ENCODE results near the gene RNLS.

Gene RNLS

DNA sequence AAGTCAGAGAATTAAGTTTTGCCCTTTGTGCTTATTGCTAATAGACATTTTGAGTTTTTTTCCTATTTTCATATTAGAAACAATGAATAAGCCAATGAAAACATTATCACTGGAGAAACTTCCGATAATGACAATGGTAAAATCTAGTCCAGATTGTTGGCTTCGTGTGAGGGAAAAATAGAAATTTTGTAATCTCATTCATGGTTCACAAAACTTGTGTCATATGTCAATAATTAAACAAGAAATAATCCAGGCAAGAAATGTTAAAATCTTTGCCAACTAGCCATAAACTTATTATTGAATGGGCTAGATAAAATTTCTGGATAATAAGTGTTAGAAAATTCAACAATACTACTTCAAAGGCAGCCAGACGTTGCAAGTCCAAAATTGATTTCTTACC, 36.6 kb downstream of the RNLS start:
- DNase-seq = no peak

- no peak for DNase-seq
These were observed 37.8 kb downstream of the RNLS start for GRCh38 chr10:88545359-88545758.

DNA sequence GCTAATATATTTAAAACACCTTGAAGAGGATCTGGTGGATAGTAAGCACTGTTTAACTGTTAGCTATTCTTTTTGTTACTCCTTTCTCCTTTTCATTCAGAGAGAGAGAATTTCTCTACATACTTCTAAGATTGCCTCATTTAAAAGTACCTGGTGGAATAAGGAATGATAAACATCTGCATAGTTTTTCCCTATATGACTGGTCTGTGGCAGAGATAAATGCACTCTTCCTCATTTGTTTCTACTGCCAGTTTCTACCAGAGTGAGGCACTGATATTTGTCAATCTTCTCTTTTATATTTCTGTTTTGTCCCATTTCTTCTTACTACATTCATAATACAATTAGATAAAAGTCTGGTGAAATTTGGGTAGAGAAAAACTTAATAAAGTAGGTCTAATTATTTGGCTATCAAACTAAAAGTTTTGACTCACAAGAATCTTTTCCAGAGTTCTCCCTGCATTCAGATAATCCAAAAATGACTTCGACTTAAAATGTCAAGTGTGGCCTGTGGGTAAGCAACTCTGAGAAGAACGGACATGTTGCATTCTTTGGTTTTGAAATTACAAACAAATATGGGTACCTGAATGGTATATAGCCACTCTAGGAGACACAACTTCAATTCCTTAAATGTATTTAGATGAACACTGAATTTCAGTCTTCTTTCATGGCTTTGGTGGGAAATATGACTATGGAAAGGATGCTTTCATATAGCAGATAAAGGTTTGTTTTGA, 38.8 kb downstream of the RNLS start:
- no peak for DNase-seq

DNA sequence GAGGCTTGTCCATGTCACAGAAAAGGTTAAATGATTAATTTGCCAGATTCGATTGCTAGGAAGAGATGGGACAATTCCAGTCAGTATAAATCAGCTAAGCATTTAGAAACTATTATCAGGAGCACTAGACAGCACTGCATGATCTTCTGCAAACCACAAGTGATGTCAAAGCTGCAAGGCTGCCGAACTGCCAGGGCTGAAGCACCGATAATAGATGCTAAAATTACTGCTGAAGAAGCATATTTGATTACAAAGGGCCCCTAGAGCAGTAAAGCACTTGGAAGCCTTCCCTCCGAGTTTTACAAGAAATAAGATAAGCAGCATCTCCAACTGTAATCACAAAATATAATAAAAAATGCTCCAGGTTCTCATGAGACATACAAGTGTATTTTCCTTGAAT, 40.6 kb downstream of the RNLS start:
- no peak for DNase-seq

- DNase-seq = no peak
These were observed 41.9 kb downstream of the RNLS start for GRCh38 chr10:88541116-88541626.

GRCh38 chr10:88540351-88540750, 42.8 kb downstream of the RNLS start:
- no peak for DNase-seq

DNA sequence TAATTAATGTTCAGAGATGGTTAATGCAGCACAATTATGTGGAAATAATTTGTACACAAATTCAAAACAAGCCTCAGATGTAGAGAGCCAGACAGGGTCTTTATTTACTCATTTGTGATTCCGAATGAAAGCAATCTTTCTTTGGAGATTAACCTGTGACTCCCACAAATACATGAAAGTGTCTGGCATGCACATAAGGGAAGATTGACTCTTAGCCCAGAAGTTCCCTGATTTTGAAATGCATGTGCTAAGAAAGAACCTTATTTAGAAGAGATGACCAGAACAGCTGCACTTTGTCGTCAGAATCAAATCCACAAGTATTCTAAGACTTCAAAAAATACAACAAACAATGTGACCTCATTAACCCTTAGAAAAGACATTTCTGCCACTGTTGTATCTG, 45.1 kb downstream of the RNLS start:
- no peak for DNase-seq

- no peak for DNase-seq
These were observed 45.8 kb downstream of the RNLS start for GRCh38 chr10:88537322-88537721.

DNA sequence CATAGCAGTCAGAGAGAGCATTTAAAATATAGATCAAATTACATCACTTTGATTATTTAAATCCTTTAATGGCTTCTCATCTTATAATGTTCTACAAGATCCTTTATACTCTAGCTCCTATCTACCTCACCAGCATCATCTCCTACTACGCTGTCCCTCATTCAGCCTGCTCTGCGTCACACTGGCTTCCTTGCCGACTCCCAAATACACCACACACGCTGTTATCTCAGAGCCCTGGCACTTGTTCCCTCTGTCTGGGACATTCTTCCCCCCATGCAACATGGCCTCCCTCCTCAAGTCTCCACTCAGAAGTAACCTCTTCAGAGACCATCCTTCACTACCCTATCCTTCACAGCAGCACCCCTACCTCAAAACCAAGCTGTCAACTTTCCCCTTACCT, 46.7 kb downstream of the RNLS start:
- DNase-seq = no peak

- DNase-seq = no peak
These were observed 48.9 kb downstream of the RNLS start for GRCh38 chr10:88534072-88534665.

- DNase-seq = no peak
These were observed 51.6 kb downstream of the RNLS start for GRCh38 chr10:88531392-88532052.

GRCh38 chr10:88530629-88531391, 52.3 kb downstream of the RNLS start:
- no peak for DNase-seq

DNA sequence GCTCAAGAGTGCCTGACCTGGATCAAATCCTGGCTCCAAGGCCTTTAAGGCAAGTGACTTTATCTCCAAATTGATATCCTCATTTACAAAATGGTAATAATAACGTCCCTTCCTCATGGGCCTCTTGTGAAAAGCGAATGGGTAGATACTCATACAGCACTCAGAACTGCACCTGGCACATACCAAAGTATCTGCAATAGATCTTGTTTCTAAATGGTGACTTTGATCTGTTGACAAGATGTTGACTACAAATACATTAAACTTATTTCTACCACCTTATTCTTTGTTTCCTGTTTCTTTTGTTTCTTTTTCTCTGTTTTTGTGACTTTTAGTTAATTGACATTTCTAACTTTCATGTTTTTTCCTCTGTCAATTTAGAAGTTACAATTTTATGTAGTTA, 53.0 kb downstream of the RNLS start:
- no peak for DNase-seq

DNA sequence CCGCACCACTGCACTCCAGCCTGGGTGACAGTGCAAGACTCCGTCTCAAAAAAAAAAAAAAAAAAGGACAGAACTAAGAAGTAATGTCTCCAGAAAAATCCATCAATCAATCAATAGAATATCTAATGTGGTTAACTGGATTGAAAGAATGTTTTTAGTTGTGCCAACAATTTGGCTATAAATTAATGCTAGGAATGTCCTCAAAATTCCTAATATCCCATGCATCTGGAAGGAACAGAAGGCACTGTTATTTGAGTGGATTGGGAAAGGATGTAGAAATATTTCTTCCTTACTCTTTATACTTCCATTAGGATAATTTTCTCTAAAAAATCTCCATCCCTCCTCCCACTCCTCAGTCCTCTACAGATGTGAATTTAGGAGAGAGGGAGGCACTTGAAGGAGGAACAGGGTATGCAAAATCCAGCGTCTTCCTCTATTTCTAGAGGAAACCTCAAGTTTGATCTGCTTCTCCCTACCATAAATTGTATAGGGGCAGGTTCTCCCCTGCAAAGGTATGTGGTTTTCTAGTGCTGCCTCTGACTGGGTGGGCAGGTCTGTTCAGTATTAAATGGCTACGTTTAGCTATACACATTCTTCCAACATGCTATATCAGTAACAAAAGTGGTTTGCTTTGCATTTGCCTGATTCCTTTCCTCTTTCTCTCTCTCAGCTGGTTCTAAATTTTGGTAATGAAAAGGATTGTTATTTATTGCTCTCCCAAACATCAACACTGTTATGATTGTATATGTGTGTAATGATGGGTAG, 54.1 kb downstream of the RNLS start:
- DNase-seq = no peak

- no peak for DNase-seq
These were observed 54.9 kb downstream of the RNLS start for GRCh38 chr10:88528201-88528600.

DNA sequence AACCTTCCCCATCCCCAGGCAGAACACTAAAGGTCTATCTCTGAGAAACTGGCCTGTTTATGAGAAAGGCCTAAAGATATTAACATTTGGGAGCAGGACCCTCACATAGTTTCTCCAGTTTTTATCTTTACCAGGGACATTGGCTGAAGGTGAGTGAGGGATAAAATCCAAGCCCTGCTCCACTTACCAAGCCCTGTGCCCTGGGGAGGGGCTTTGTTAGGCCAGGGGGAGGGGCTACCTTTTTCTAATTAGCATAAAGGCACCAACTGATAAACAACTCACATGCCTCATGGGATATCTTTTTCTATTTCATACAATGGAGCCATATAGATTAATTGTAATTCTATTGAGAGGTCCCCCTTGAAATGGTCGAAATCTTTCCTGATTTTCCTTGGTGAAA, 55.9 kb downstream of the RNLS start:
- DNase-seq = no peak

- no peak for DNase-seq
These were observed 56.5 kb downstream of the RNLS start for GRCh38 chr10:88526501-88527105.

- no peak for DNase-seq
These were observed 57.6 kb downstream of the RNLS start for GRCh38 chr10:88525371-88526069.

DNA sequence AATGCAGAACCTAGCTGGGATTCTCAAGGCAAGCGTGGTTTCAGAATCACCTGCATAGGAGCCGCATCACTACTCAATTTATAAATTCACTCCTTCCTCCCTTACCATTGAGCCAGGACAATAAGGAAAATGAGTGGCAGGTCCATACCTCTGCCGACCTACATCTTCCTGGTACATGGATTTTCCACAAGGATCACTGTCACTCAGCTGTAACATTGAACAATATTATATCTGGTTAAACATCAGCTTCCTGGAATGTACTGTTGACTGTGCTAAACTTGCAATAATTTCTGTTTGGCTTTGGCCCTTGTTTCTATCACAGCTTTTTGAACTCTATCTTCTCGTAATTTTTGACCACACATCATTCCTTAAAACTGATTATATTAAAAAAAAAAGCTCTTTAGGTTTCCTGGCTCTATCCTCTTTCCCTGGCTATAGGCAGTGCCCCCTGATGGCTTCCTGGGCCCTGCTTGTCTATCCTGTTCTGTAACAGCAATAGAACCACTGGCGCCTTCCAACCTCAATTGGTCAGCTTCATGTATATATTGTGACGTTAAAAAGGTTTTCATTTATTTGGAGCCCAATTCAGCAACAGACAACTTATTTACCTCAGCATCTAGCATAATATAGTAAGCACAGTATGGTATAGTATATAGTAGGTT, 59.2 kb downstream of the RNLS start:
- no peak for DNase-seq

GRCh38 chr10:88522715-88523114, 60.4 kb downstream of the RNLS start:
- no peak for DNase-seq

- no peak for DNase-seq
These were observed 61.3 kb downstream of the RNLS start for GRCh38 chr10:88521791-88522190.
